Kidney epithelial cell (primary cell): Measurements from ENCODE around the gene SPAG17. TPM values are rescaled to one million over a fixed set of nuclear protein-coding genes. Genes with fewer than 3 reads are reported as not detected.

ENCODE experiments used
- DNase-seq: peaks from one replicate; pipeline ENCODE4 v3.0.0-alpha.2; 2010; ENCODE audit warnings: low read depth
- H3K27me3 ChIP-seq: 2 replicates; pipeline ENCODE4 v1.6.0; 2011; ENCODE audit warnings: low read length; ENCODE audit not compliant: control insufficient read depth, insufficient read depth
- H3K36me3 ChIP-seq: 2 replicates; pipeline ENCODE4 v1.5.1; 2011; ENCODE audit warnings: low read length; ENCODE audit not compliant: control insufficient read depth, insufficient read depth
- H3K4me3 ChIP-seq: 2 replicates; pipeline ENCODE4 v1.5.1; 2011; ENCODE audit warnings: low read depth, mild to moderate bottlenecking, control low read depth, low read length
- total RNA-seq: library from RNA; depleted of rRNA; stranded (reverse); fragments of >200 nt; gene quantifications from 2 replicates; pipeline ENCODE4 v1.2.3, GENCODE V29; 2015
- TF ChIP-seq, protein P1 (sequence below): IDR thresholded peaks from 2 replicates; pipeline ENCODE4 v1.5.1; 2011; ENCODE audit warnings: mild to moderate bottlenecking, moderate library complexity, low read length, control low read depth, inconsistent platforms; ENCODE audit not compliant: insufficient read depth, poor library complexity, severe bottlenecking

Gene SPAG17
- total RNA-seq, 1 donor from 2014 or later = 0.13 TPM

DNA sequence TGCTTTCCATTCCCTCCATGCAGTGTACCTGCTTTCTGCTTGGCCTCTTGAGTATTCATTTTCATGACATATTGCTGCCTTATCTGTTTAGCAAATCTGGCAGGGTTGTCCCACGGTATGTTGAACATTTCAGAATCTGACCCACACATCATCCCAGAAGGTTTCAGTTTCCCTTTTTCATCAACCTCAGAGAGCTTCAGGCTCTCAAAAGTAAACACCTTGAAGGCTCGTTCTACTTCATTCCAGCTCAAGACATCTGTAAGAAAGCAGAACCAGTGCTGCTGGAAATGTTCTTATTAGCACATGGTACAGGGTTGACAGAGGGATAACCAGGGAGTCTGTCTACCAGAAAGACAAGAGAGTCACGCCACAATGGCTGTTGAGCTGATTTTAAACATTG is 103.6 kb downstream of the SPAG17 start:
- no peaks in the 10 kb centered on the region for H3K36me3 ChIP-seq
- H3K27me3 ChIP-seq = no peaks in the 10 kb centered on the region
- TF ChIP-seq, protein P1, sequence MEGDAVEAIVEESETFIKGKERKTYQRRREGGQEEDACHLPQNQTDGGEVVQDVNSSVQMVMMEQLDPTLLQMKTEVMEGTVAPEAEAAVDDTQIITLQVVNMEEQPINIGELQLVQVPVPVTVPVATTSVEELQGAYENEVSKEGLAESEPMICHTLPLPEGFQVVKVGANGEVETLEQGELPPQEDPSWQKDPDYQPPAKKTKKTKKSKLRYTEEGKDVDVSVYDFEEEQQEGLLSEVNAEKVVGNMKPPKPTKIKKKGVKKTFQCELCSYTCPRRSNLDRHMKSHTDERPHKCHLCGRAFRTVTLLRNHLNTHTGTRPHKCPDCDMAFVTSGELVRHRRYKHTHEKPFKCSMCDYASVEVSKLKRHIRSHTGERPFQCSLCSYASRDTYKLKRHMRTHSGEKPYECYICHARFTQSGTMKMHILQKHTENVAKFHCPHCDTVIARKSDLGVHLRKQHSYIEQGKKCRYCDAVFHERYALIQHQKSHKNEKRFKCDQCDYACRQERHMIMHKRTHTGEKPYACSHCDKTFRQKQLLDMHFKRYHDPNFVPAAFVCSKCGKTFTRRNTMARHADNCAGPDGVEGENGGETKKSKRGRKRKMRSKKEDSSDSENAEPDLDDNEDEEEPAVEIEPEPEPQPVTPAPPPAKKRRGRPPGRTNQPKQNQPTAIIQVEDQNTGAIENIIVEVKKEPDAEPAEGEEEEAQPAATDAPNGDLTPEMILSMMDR = no peak
- DNase-seq = no peak
- H3K4me3 ChIP-seq = no peak overlapping the region

DNA sequence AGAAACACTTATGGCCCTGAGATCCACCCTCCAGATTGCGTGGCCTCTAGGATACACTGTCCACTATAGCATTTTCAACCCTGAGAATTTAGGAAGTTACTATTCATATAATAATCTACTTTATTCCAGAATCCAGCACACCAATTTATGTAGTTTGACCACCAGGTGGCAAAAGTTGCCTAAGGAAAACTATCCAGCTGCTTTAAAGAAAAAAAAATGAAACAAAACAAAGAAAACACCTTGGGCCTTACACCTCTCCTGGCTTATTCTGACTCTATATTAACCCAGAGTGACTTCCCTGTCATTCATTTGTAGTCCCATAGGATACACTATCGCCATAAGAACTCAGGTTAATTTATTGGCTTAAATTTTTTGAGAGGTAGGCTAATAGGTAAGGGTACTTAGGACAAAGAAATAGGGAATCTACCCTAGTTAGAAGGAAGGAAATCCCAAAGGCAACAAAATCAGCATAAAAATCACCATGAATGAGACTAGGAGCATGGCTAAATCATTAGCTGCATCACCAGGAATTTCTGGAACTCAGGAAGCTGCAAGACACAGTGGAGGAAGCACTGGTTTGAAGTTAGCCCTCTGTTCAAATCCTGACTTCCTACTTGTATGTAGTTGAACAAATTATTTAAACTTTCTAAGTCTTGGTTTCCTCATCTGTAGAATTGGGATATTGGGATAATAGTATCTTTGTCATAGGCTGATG is 107.5 kb downstream of the SPAG17 start:
- no peak overlapping the region for H3K4me3 ChIP-seq
- TF ChIP-seq, protein P1 = peak; percentile 50
- H3K36me3 ChIP-seq = no peaks in the 10 kb centered on the region
- H3K27me3 ChIP-seq = no peaks in the 10 kb centered on the region
- DNase-seq = no peak

DNA sequence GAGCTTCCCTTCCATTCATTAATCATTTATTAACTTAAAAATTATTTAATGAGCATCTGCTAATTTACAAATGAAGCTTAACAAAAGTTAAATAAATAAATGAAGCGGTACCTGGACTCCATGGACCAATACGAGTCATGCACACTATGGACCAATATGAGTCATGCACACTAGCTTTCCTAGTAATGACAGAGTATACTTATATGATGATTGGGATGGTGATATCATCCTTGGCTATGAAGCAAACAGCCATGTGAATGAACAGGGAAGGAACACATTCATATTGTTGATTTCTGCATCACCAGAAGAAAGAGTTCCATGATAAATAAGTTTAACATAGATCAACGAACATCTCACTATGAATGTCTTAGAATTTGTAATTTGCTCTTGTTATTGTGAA is 109.9 kb downstream of the SPAG17 start:
- DNase-seq = no peak
- Histone ChIP-seq H3K36me3 (no peaks in the 10 kb centered on the region), H3K4me3 (no peak overlapping the region), H3K27me3 (no peaks in the 10 kb centered on the region)
- TF ChIP-seq, protein P1 = no peak

DNA sequence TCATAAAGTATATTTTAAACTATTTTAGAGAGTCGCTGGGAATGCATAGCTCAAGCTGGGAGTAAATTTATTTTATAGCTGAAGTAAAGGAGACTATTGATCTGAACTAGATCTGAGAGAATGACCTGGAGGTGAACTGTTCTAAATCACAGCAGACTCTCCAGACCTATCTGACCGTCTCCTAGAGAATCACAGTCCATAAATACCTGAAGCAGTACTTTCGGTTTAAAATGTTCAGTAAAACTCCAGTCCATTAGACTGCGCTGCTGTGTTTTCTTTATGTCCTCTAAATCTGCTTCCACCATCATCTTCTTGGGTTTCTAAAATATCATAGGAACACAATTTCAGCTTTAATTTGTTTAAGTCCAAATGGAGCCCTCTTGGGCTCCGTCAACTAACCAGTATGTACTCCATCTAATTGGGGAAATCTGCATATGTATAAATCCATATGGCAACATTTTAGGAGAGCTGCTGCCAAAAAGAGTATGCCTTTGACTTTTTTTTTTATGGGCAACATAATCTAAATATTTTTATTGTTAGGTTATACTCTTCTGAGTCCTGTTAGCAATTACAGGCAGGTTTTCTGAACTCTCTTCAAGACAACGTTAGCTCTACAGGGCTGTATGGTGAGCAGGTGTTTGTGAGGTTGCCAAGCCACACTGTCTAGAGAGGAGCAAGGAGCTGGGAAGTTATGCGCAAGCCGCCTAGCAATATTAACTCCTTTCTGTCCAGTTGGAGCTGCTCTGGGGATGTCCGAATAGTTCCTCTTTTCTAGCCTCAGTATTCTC is 111.2 kb downstream of the SPAG17 start:
- no peak overlapping the region for H3K4me3 ChIP-seq
- no peak for DNase-seq
- no peaks in the 10 kb centered on the region for H3K36me3 ChIP-seq
- no peaks in the 10 kb centered on the region for H3K27me3 ChIP-seq
- TF ChIP-seq, protein P1 = no peak

DNA sequence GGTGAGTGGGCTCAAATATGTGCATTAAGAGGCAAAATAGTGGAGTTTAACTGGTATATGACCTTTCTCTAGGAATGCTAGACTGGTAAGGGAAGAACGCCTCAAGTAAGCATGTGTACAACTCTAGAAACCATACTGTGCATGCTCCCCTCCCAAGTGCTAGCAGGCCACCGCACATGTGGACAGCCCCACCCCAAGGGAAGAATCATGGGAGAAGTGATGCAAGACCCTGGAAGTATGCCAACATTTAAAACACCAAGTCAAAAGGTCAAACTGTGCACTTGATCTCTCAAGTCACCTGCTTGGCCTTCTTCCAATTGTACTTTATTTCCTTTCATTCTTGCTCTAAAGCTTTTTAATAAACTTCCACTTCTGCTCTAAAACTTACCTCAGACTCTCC is 135.0 kb downstream of the SPAG17 start:
- TF ChIP-seq, protein P1 = no peak
- no peak for DNase-seq
- no peak overlapping the region for H3K4me3 ChIP-seq
- H3K27me3 ChIP-seq = no peaks in the 10 kb centered on the region
- H3K36me3 ChIP-seq = no peaks in the 10 kb centered on the region
